Thyroid gland (tissue), 4 donors: Measurements from ENCODE around the gene CCDC183.
"Not testable (repeated sequence)": the region's sequence is repeated elsewhere in the genome, so short reads cannot be mapped to it uniquely, and the experiment has no call there.

Experiments
- POLR2A ChIP-seq, 2 donors: fragments of 450-650 bp; IDR thresholded peaks; one replicate each; pipeline ENCODE4 v1.6.1; 2017; ENCODE audit warnings: antibody characterized with exemption in 2 of 2, mild to moderate bottlenecking in 2 of 2, moderate library complexity in 1 of 2
- TF ChIP-seq, protein P1 (sequence below), 6 experiments: fragments of 200-600 bp in 3 of 6; fragments of 450-650 bp in 3 of 6; sonication (generic) in 3 of 6; IDR thresholded peaks; one replicate each; pipeline ENCODE4 v1.5.1; 2016 to 2019; ENCODE audit warnings: antibody characterized with exemption in 6 of 6, mild to moderate bottlenecking in 2 of 6, inconsistent platforms in 1 of 6, moderate library complexity in 1 of 6

DNA sequence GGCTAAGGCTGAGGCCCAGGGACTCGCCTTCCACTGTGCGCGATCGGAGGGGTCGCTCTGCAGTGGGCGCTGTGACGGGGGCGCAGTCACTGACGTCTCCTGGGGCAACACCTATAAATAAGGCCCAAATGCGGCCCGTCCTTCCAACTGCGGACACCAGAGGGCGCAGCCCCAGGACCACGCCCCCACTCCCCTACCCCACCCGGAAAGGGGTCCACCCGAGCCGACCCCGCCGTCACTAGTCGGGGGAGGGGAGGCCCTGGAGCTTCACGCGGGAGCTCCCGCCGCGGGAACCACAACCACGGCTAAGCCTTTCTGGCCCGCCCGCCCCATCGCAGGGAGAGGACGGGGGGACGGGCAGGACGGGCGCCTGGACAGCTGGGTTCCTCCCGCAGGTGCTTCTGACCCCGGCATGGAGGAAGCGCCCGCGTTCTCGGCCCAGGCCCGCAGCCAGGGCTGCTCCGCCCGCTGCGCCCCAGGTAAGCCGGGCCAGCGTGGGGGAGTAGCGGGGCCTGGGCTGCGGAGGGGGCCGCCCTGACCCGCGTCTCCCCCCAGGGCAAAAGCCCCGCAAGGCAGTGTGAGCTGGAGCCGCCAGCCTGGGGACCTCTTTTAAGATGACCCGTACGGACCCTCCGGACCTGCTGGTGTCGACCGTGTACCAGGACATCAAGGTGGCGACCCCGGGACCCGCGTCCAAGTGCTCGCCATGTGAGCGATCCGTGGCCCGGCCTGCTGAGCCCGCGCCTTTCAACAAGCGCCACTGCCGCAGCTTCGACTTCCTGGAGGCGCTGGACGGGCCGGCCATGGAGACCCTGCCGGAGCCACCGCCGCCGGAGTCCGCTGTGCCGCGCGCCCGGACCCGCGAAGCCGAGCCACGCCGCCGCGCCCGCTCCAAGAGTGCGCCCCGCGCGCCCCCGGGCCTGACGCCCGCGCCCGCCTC is 47.9 kb downstream of the CCDC183 start:
- TF ChIP-seq, protein P1, sequence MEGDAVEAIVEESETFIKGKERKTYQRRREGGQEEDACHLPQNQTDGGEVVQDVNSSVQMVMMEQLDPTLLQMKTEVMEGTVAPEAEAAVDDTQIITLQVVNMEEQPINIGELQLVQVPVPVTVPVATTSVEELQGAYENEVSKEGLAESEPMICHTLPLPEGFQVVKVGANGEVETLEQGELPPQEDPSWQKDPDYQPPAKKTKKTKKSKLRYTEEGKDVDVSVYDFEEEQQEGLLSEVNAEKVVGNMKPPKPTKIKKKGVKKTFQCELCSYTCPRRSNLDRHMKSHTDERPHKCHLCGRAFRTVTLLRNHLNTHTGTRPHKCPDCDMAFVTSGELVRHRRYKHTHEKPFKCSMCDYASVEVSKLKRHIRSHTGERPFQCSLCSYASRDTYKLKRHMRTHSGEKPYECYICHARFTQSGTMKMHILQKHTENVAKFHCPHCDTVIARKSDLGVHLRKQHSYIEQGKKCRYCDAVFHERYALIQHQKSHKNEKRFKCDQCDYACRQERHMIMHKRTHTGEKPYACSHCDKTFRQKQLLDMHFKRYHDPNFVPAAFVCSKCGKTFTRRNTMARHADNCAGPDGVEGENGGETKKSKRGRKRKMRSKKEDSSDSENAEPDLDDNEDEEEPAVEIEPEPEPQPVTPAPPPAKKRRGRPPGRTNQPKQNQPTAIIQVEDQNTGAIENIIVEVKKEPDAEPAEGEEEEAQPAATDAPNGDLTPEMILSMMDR (IDR thresholded peaks at IDR 0.05) = peak in 5 of 6 experiments; percentile 52 to 72 (median 63)
- TF ChIP-seq POLR2A (IDR thresholded peaks at IDR 0.05) = not testable (repeated sequence)
